H9 (cell line): Measurements from ENCODE around the gene PPIF. TPM values are rescaled to one million over a fixed set of nuclear protein-coding genes. Genes with fewer than 3 reads are reported as not detected.
A peak's percentile ranks its signal among the peaks of the same experiment; 100 is the strongest.

ENCODE experiments used
- DNase-seq: peaks from one replicate; pipeline ENCODE4 v3.0.0-alpha.2; 2017
- H2AFZ ChIP-seq: one replicate; pipeline ENCODE4 v1.6.1; 2013; ENCODE audit warnings: mild to moderate bottlenecking, low read length, control low read depth, moderate library complexity
- H2AK5ac ChIP-seq: 2 replicates; pipeline ENCODE4 v1.6.1; 2013; ENCODE audit warnings: low read length, control low read depth, mixed read lengths; ENCODE audit not compliant: insufficient read length
- H2BK120ac ChIP-seq: one replicate; pipeline ENCODE4 v1.6.1; 2013; ENCODE audit warnings: low read depth, mild to moderate bottlenecking, low read length, control low read depth, inconsistent platforms; ENCODE audit not compliant: poor library complexity, severe bottlenecking
- H2BK12ac ChIP-seq: 2 replicates; pipeline ENCODE4 v1.6.1; 2013; ENCODE audit warnings: low read length, control low read depth, mixed read lengths, low read depth; ENCODE audit not compliant: insufficient read length
- H2BK15ac ChIP-seq: 2 replicates; pipeline ENCODE4 v1.6.1; 2013; ENCODE audit warnings: low read depth, low read length, control low read depth
- H2BK20ac ChIP-seq: one replicate; pipeline ENCODE4 v1.6.1; 2013; ENCODE audit warnings: low read depth, mild to moderate bottlenecking, low read length, control low read depth, inconsistent platforms; ENCODE audit not compliant: poor library complexity, severe bottlenecking
- H2BK5ac ChIP-seq: 2 replicates; pipeline ENCODE4 v1.6.1; 2013; ENCODE audit warnings: low read length, control low read depth, mixed read lengths; ENCODE audit not compliant: insufficient read length
- H3K14ac ChIP-seq: 2 replicates; pipeline ENCODE4 v1.6.1; 2013; ENCODE audit warnings: low read length, control low read depth; ENCODE audit not compliant: insufficient read depth
- H3K18ac ChIP-seq: 2 replicates; pipeline ENCODE4 v1.6.1; 2013; ENCODE audit warnings: low read depth, mild to moderate bottlenecking, mixed read lengths, low read length, control low read depth; ENCODE audit not compliant: insufficient read length
- H3K23ac ChIP-seq: 2 replicates; pipeline ENCODE4 v1.6.1; 2013; ENCODE audit warnings: low read length, control low read depth, mixed read lengths, low read depth; ENCODE audit not compliant: insufficient read length
- H3K23me2 ChIP-seq: 2 replicates; pipeline ENCODE4 v1.6.1; 2013; ENCODE audit warnings: low read depth, mild to moderate bottlenecking, mixed read lengths, low read length, control low read depth; ENCODE audit not compliant: insufficient read length, poor library complexity, severe bottlenecking
- H3K27ac ChIP-seq: 2 replicates; pipeline ENCODE4 v1.5.1; 2013; ENCODE audit warnings: low read length, control low read depth, mixed read lengths, low read depth; ENCODE audit not compliant: insufficient read length
- H3K27me3 ChIP-seq: 2 replicates; pipeline ENCODE4 v1.6.1; 2013; ENCODE audit warnings: low read length, control low read depth, inconsistent platforms; ENCODE audit not compliant: insufficient read depth
- H3K4ac ChIP-seq: 2 replicates; pipeline ENCODE4 v1.6.1; 2013; ENCODE audit warnings: low read depth, mild to moderate bottlenecking, control low read depth, inconsistent platforms, low read length, moderate library complexity
- H3K4me1 ChIP-seq: 2 replicates; pipeline ENCODE4 v1.6.1; 2013; ENCODE audit warnings: low read length, control low read depth, inconsistent platforms; ENCODE audit not compliant: insufficient read depth
- H3K4me2 ChIP-seq: 2 replicates; pipeline ENCODE4 v1.6.1; 2013; ENCODE audit warnings: low read length, control low read depth, mixed read lengths; ENCODE audit not compliant: insufficient read length, insufficient read depth
- H3K56ac ChIP-seq: 2 replicates; pipeline ENCODE4 v1.6.1; 2013; ENCODE audit warnings: low read depth, mild to moderate bottlenecking, mixed read lengths, low read length, control low read depth; ENCODE audit not compliant: insufficient read length
- H3K79me1 ChIP-seq: 2 replicates; pipeline ENCODE4 v1.6.1; 2013; ENCODE audit warnings: low read depth, mild to moderate bottlenecking, moderate library complexity, low read length, control low read depth, inconsistent platforms; ENCODE audit not compliant: insufficient read depth, poor library complexity, severe bottlenecking
- H3K79me2 ChIP-seq: 2 replicates; pipeline ENCODE4 v1.6.1; 2013; ENCODE audit warnings: low read length, control low read depth, inconsistent platforms; ENCODE audit not compliant: insufficient read depth
- H3K9ac ChIP-seq: 2 replicates; pipeline ENCODE4 v1.6.1; 2013; ENCODE audit warnings: low read length, control low read depth, mixed read lengths; ENCODE audit not compliant: insufficient read length; ENCODE audit errors: extremely low read depth
- H3K9me3 ChIP-seq: one replicate; pipeline ENCODE4 v1.6.1; 2013; ENCODE audit warnings: low read depth, low read length, inconsistent platforms; ENCODE audit not compliant: control insufficient read depth
- H3T11ph ChIP-seq: one replicate; pipeline ENCODE4 v1.6.1; 2013; ENCODE audit warnings: mild to moderate bottlenecking, low read length, control low read depth, inconsistent platforms
- H4K20me1 ChIP-seq: one replicate; pipeline ENCODE4 v1.6.1; 2013; ENCODE audit not compliant: control insufficient read depth, insufficient read length, insufficient read depth
- H4K5ac ChIP-seq: 2 replicates; pipeline ENCODE4 v1.6.1; 2013; ENCODE audit warnings: low read depth, mild to moderate bottlenecking, mixed read lengths, low read length, control low read depth; ENCODE audit not compliant: insufficient read length
- H4K8ac ChIP-seq: replicated peaks from 2 replicates; pipeline ENCODE4 v1.6.1; 2013; ENCODE audit warnings: low read length, control low read depth, mixed read lengths, low read depth; ENCODE audit not compliant: insufficient read length
- H4K91ac ChIP-seq: 2 replicates; pipeline ENCODE4 v1.6.1; 2013; ENCODE audit warnings: low read depth, mild to moderate bottlenecking, moderate library complexity, mixed read lengths, low read length, control low read depth; ENCODE audit not compliant: insufficient read length
- H3K27ac Mint-ChIP-seq, 3 experiments: 2 replicates in 2 of 3; 3 replicates in 1 of 3; pipeline ENCODE4 v1.8.0; 2020 to 2021; ENCODE audit warnings: mixed read lengths in 3 of 3, mild to moderate bottlenecking in 1 of 3, moderate library complexity in 1 of 3
- H3K27me3 Mint-ChIP-seq: 2 replicates; pipeline ENCODE4 v1.8.0; 2021; ENCODE audit warnings: low read depth, mild to moderate bottlenecking, moderate library complexity, mixed read lengths
- H3K36me3 Mint-ChIP-seq, 3 experiments: 2 replicates in 2 of 3; 3 replicates in 1 of 3; pipeline ENCODE4 v1.8.0; 2020 to 2021; ENCODE audit warnings: low read depth in 3 of 3, mixed read lengths in 3 of 3; ENCODE audit not compliant: insufficient read depth in 1 of 3
- H3K4me1 Mint-ChIP-seq, 2 experiments: 2 replicates each; pipeline ENCODE4 v1.8.0; 2020; ENCODE audit warnings: mixed read lengths in 2 of 2
- H3K4me3 Mint-ChIP-seq, 2 experiments: 2 replicates in 1 of 2; 3 replicates in 1 of 2; pipeline ENCODE4 v1.8.0; 2020 to 2021; ENCODE audit warnings: mild to moderate bottlenecking in 2 of 2, mixed read lengths in 2 of 2, moderate library complexity in 1 of 2
- H3K9me3 Mint-ChIP-seq, 2 experiments: 2 replicates in 1 of 2; 3 replicates in 1 of 2; pipeline ENCODE4 v1.8.0; 2020; ENCODE audit warnings: mild to moderate bottlenecking in 2 of 2, mixed read lengths in 2 of 2, moderate library complexity in 1 of 2
- WGBS: extraction: QIAGEN DNeasy Blood & Tissue Kit; methylation state at CpG from one replicate; pipeline ENCODE4 v1.1.7; 2013; ENCODE audit warnings: missing lambda C conversion rate, low lambda C conversion rate, mixed read lengths; ENCODE audit not compliant: insufficient read length; ENCODE audit errors: extremely low coverage; 5-methylcytosine and 5-hydroxymethylcytosine counted together
- total RNA-seq: library from RNA; stranded (reverse); gene quantifications from 2 replicates; pipeline ENCODE4 v1.2.1, GENCODE V29; 2021
- TF ChIP-seq, protein P1 (sequence below): fragments of 200-600 bp; sonication (generic); conservative IDR thresholded peaks from 3 replicates; pipeline ENCODE4 v1.8.0; 2021; ENCODE audit warnings: antibody characterized with exemption, mild to moderate bottlenecking

Gene PPIF
- total RNA-seq, 1 experiment from 2014 or later, result 79.7 TPM

DNA sequence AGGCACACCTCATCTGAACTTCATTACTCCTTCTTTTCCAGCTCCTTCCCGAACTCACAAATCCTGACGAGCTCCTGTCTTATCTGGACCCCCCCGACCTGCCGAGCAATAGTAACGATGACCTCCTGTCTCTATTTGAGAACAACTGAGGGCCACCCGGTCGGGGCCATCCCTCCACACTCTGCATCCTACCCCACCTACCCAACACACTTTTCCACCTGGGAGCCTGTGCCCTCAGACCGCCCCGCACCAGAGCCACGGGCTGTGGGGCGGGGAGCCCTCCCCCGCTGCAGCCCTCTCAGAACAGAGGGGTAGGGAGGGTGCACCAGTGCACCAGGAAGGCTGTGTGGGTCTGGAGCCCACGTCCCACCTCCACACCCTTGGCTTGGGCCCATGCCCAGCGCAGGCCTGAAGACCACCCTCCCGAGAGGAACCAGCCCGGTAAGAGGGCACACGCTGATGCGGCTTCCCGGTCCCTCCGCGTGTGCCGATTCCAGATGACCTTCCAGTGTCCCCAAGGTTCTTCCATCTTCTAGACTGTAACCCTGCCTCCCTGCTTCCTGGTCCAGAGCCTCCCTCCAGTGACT, 34.6 kb upstream of the PPIF start:
- no peaks in the 10 kb centered on the region for H3K79me1 ChIP-seq
- H2BK120ac ChIP-seq, result no peak overlapping the region
- WGBS, result no CpG with 5 or more reads among the region's 22 CpGs
- no peak overlapping the region for H3K27ac ChIP-seq
- no peaks in the 10 kb centered on the region for H3K27me3 ChIP-seq
- H3K79me2 ChIP-seq, result no peaks in the 10 kb centered on the region
- H2BK15ac ChIP-seq, result no peak overlapping the region
- H3K56ac ChIP-seq, result no peak overlapping the region
- H3K4me2 ChIP-seq, result no peak overlapping the region
- no peak overlapping the region for H4K5ac ChIP-seq
- H3K18ac ChIP-seq, result no peak overlapping the region
- Mint-ChIP-seq H3K4me1 (peaks cover 13 to 16% of the 10 kb centered on the region in 2 experiments), H3K27ac (peak overlapping the region in 2 of 3 experiments; percentile 21 to 90; a peak in 3 of 7 replicates), H3K27me3 (no peaks in the 10 kb centered on the region; the same call in 1 of the 2 replicates), H3K36me3 (peaks cover 11 to 45% (median 34%) of the 10 kb centered on the region in 3 experiments; a peak in 6 of 7 replicates), H3K4me3 (peak overlapping the region in 1 of 2 experiments; percentile 50; a peak in 1 of 5 replicates), H3K9me3 (no peaks in the 10 kb centered on the region)
- no peaks in the 10 kb centered on the region for H4K20me1 ChIP-seq
- H4K91ac ChIP-seq, result no peak overlapping the region
- no peak overlapping the region for H2BK12ac ChIP-seq
- no peak for DNase-seq
- H3K23ac ChIP-seq, result no peak overlapping the region
- no peak overlapping the region for H4K8ac ChIP-seq
- no peaks in the 10 kb centered on the region for H3K23me2 ChIP-seq
- no peak overlapping the region for H3K9ac ChIP-seq
- H3T11ph ChIP-seq, result no peak overlapping the region
- no peak overlapping the region for H2BK5ac ChIP-seq
- H3K14ac ChIP-seq, result no peak overlapping the region
- peaks cover 6% of the 10 kb centered on the region; the same call in 1 of the 2 replicates for H3K4me1 ChIP-seq
- H2AK5ac ChIP-seq, result no peak overlapping the region
- TF ChIP-seq, protein P1, sequence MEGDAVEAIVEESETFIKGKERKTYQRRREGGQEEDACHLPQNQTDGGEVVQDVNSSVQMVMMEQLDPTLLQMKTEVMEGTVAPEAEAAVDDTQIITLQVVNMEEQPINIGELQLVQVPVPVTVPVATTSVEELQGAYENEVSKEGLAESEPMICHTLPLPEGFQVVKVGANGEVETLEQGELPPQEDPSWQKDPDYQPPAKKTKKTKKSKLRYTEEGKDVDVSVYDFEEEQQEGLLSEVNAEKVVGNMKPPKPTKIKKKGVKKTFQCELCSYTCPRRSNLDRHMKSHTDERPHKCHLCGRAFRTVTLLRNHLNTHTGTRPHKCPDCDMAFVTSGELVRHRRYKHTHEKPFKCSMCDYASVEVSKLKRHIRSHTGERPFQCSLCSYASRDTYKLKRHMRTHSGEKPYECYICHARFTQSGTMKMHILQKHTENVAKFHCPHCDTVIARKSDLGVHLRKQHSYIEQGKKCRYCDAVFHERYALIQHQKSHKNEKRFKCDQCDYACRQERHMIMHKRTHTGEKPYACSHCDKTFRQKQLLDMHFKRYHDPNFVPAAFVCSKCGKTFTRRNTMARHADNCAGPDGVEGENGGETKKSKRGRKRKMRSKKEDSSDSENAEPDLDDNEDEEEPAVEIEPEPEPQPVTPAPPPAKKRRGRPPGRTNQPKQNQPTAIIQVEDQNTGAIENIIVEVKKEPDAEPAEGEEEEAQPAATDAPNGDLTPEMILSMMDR, result no peak
- no peak overlapping the region for H2AFZ ChIP-seq
- H2BK20ac ChIP-seq, result no peak overlapping the region
- no peaks in the 10 kb centered on the region for H3K9me3 ChIP-seq
- H3K4ac ChIP-seq, result no peak overlapping the region
